PC-9 (cell line): ENCODE results near the gene SPIN3.

Experiments used
- EZH2 ChIP-seq: fragments of 200-600 bp; sonication (generic); IDR thresholded peaks from 2 replicates; pipeline ENCODE4 v1.8.0; 2017; ENCODE audit warnings: antibody characterized with exemption, low read depth
- TF ChIP-seq, protein P1 (sequence below): fragments of 200-600 bp; sonication (generic); conservative IDR thresholded peaks from 2 replicates; pipeline ENCODE4 v1.6.1; 2017; ENCODE audit warnings: mixed run types, antibody characterized with exemption, mild to moderate bottlenecking, moderate library complexity

GRCh38 chrX:56986138-56986537, 9.2 kb downstream of the SPIN3 start:
- TF ChIP-seq, protein P1, sequence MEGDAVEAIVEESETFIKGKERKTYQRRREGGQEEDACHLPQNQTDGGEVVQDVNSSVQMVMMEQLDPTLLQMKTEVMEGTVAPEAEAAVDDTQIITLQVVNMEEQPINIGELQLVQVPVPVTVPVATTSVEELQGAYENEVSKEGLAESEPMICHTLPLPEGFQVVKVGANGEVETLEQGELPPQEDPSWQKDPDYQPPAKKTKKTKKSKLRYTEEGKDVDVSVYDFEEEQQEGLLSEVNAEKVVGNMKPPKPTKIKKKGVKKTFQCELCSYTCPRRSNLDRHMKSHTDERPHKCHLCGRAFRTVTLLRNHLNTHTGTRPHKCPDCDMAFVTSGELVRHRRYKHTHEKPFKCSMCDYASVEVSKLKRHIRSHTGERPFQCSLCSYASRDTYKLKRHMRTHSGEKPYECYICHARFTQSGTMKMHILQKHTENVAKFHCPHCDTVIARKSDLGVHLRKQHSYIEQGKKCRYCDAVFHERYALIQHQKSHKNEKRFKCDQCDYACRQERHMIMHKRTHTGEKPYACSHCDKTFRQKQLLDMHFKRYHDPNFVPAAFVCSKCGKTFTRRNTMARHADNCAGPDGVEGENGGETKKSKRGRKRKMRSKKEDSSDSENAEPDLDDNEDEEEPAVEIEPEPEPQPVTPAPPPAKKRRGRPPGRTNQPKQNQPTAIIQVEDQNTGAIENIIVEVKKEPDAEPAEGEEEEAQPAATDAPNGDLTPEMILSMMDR: no peak
- TF ChIP-seq EZH2: no peak
